ENCODE data around the gene SYVN1.

DNA sequence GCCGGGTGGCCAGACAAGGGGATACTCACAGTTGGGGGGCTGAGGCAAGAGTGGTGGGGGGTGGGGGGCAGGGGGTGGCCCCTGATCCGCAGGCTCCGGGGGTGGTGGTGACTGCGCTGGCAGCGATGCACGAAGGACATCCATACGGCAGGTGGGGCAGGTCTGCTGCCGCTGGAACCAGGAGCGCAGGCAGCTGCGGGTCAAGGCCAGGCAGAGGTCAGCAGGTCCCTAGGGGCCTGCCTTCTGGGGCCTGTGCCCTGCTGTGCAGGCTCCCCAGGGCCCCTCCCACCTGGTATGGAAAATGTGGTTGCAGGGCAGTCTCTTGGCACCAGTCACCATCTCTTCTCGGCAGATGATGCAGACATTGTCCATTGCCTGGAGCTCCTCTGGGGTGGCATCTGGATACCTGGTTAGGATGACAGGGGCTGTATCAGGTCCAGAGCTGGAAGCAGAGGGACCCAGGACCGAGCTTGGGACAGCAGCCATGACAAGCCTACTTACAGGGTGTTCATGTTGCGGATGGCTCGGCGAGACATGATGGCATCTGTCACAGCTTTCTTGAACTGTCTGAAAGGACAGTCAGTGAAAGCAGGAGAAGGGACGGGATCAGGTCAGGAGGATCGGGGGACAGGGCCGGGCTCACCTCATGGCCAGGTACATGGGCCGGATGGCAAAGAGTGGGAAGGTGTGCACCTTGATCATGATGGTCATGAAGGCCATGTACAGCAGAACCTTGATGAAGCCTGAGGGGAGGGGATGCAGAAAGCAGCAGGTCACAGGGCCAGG lies 3.5 kb downstream of the SYVN1 start:
- TF ChIP-seq CREB1 (CRISPR knock-in tag; IDR thresholded peaks at IDR 0.05) (no peak), MYBL2 (CRISPR knock-in tag; IDR thresholded peaks at IDR 0.05) (no peak)
- TF ChIP-seq, protein P1, sequence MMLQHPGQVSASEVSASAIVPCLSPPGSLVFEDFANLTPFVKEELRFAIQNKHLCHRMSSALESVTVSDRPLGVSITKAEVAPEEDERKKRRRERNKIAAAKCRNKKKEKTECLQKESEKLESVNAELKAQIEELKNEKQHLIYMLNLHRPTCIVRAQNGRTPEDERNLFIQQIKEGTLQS (CRISPR knock-in tag; conservative IDR thresholded peaks at IDR 0.05): no peak
- TF ChIP-seq, protein P2, sequence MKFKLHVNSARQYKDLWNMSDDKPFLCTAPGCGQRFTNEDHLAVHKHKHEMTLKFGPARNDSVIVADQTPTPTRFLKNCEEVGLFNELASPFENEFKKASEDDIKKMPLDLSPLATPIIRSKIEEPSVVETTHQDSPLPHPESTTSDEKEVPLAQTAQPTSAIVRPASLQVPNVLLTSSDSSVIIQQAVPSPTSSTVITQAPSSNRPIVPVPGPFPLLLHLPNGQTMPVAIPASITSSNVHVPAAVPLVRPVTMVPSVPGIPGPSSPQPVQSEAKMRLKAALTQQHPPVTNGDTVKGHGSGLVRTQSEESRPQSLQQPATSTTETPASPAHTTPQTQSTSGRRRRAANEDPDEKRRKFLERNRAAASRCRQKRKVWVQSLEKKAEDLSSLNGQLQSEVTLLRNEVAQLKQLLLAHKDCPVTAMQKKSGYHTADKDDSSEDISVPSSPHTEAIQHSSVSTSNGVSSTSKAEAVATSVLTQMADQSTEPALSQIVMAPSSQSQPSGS (CRISPR knock-in tag; IDR thresholded peaks at IDR 0.05; ENCODE audit: borderline replicate concordance, low read depth): no peak
